HepG2 (cell line): Measurements from ENCODE around the gene FUCA2. TPM values are rescaled to one million over a fixed set of nuclear protein-coding genes. Genes with fewer than 3 reads are reported as not detected.

ENCODE experiments used
- HMGXB4 ChIP-seq, 2 experiments: sonication (generic) in 1 of 2; formaldehyde crosslinking in 1 of 2; IDR thresholded peaks; 2 replicates each; pipeline versions ENCODE4 v1.4.0 to v1.6.1; 2018 to 2020; ENCODE audit warnings: missing genetic modification reagents in 2 of 2, borderline replicate concordance in 1 of 2, low read depth in 1 of 2, mild to moderate bottlenecking in 1 of 2, missing biosample characterization in 1 of 2
- NFKB2 ChIP-seq: sonication (generic); formaldehyde crosslinking; IDR thresholded peaks from 2 replicates; pipeline ENCODE4 v1.4.0; 2020; ENCODE audit warnings: missing genetic modification reagents, borderline replicate concordance
- PAXIP1 ChIP-seq: sonication (generic); formaldehyde crosslinking; conservative IDR thresholded peaks from 2 replicates; pipeline ENCODE4 v1.4.0; 2020; ENCODE audit warnings: mild to moderate bottlenecking, missing genetic modification reagents, moderate library complexity
- POLR2G ChIP-seq: fragments of 200-400 bp; formaldehyde crosslinking; IDR thresholded peaks from 2 replicates; pipeline ENCODE4 v1.6.1; 2018; ENCODE audit warnings: mild to moderate bottlenecking, low read depth, low read length, moderate library complexity
- PREB ChIP-seq: sonication (generic); formaldehyde crosslinking; IDR thresholded peaks from 2 replicates; pipeline ENCODE4 v1.4.0; 2020; ENCODE audit warnings: missing genetic modification reagents
- ZIK1 ChIP-seq: sonication (generic); formaldehyde crosslinking; IDR thresholded peaks from 2 replicates; pipeline ENCODE4 v1.5.0; 2020; ENCODE audit warnings: mild to moderate bottlenecking, low read depth, missing genetic modification reagents, borderline replicate concordance
- ZMYM4 ChIP-seq: sonication (generic); formaldehyde crosslinking; IDR thresholded peaks from 2 replicates; pipeline ENCODE4 v1.8.1; 2023; ENCODE audit warnings: mild to moderate bottlenecking, missing genetic modification reagents
- ZNF564 ChIP-seq: sonication (generic); formaldehyde crosslinking; IDR thresholded peaks from 2 replicates; pipeline ENCODE4 v1.8.1; 2023; ENCODE audit warnings: mild to moderate bottlenecking, missing genetic modification reagents
- ZNF609 ChIP-seq: sonication (generic); formaldehyde crosslinking; IDR thresholded peaks from 2 replicates; pipeline ENCODE4 v1.4.0; 2020; ENCODE audit warnings: mild to moderate bottlenecking, missing genetic modification reagents, borderline replicate concordance
- ZNF629 ChIP-seq: sonication (generic); formaldehyde crosslinking; conservative IDR thresholded peaks from 2 replicates; pipeline ENCODE4 v1.5.0; 2020; ENCODE audit warnings: missing genetic modification reagents
- ZNF780A ChIP-seq: sonication (generic); formaldehyde crosslinking; IDR thresholded peaks from 2 replicates; pipeline ENCODE4 v1.8.0; 2022; ENCODE audit warnings: mild to moderate bottlenecking, missing genetic modification reagents, moderate library complexity
- ZUFSP ChIP-seq: sonication (generic); formaldehyde crosslinking; IDR thresholded peaks from 2 replicates; pipeline ENCODE4 v1.9.0; 2021; ENCODE audit warnings: missing genetic modification reagents, mild to moderate bottlenecking, borderline replicate concordance
- polyA plus RNA-seq, 8 experiments: library from polyadenylated mRNA; depleted of rRNA in 3 of 8; stranded (reverse) in 7 of 8; unstranded in 1 of 8; fragments of >200 nt; fragmentation: Illumina TruSeq in 4 of 8; extraction: Trizol in 4 of 8; gene quantifications; 2 replicates each; pipeline versions ENCODE4 v1.2.1 to v1.2.3, GENCODE V29; 2011 to 2016; ENCODE audit warnings: low read depth in 4 of 8, missing spikeins in 1 of 8, mixed read lengths in 1 of 8; ENCODE audit not compliant: insufficient read depth in 1 of 8
- total RNA-seq, 5 experiments: library from RNA; depleted of rRNA; stranded (reverse); fragments of >200 nt; fragmentation: Illumina TruSeq; extraction: Trizol; gene quantifications; 2 replicates each; pipeline ENCODE4 v1.2.3, GENCODE V29; 2016; ENCODE audit warnings: low read depth in 1 of 5

The FUCA2 gene
- total and polyA plus RNA-seq, 2 of the 13 experiments (the other 11 are each of a cell fraction or from before 2014, with no cell fraction given): 87.4 to 144 TPM

- TF ChIP-seq POLR2G (peak; percentile 91), ZNF564 (CRISPR knock-in tag) (peak; percentile 97), ZNF629 (CRISPR knock-in tag) (peak; percentile 67), PAXIP1 (CRISPR knock-in tag) (peak; percentile 79), ZIK1 (CRISPR knock-in tag) (peak; percentile 87), ZNF780A (CRISPR knock-in tag) (peak; percentile 99), NFKB2 (CRISPR knock-in tag) (peak; percentile 97; the same call in 1 of the 2 replicates), HMGXB4 (CRISPR knock-in tag; IDR thresholded peaks at IDR 0.05; ENCODE audit: borderline replicate concordance in 1 of 2, low read depth in 1 of 2) (peak; percentile 92 to 96; a peak in 3 of 4 replicates), ZNF609 (CRISPR knock-in tag) (peak; percentile 83), PREB (CRISPR knock-in tag) (no peak), ZMYM4 (peak; percentile 99), ZUFSP (no peak)
These were observed 60.8 kb downstream of the FUCA2 start, which contains the start of the genes ADAT2 and PEX3 (continued) for GRCh38 chr6:143450453-143451371.
